AG09319 (cell line): Measurements from ENCODE around the gene FAM228B.
"Not testable (repeated sequence)": the region's sequence is repeated elsewhere in the genome, so short reads cannot be mapped to it uniquely, and the experiment has no call there.

ENCODE experiments used
- DNase-seq: peaks from one replicate; pipeline ENCODE4 v3.0.0-alpha.2; 2010; ENCODE audit warnings: low read depth; ENCODE audit errors: extremely low read depth
- TF ChIP-seq, protein P1 (sequence below): IDR thresholded peaks from 2 replicates; pipeline ENCODE4 v1.5.1; 2011; ENCODE audit warnings: low read depth, mild to moderate bottlenecking, inconsistent platforms, low read length, moderate library complexity

The FAM228B gene

DNA sequence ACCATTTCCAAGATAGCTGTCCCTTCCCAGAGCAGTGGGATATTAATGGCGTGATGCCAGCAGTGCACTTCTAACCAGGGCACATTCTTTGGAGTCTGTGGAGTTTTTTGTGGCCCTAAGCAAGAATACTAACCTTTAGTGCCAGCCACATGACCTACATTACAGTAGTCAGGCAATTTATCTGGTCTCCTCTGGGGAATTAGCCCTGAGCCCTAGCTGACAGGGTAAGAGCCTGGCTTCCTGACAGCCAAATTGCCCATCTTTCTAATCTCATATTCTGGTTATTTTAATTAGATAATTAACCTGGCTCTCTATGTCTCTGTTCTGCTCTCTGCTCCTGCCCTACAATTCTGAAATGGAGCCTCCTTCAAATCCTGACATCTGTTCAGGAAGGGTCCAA is 5.4 kb upstream of the FAM228B start:
- no peak for DNase-seq
- TF ChIP-seq, protein P1, sequence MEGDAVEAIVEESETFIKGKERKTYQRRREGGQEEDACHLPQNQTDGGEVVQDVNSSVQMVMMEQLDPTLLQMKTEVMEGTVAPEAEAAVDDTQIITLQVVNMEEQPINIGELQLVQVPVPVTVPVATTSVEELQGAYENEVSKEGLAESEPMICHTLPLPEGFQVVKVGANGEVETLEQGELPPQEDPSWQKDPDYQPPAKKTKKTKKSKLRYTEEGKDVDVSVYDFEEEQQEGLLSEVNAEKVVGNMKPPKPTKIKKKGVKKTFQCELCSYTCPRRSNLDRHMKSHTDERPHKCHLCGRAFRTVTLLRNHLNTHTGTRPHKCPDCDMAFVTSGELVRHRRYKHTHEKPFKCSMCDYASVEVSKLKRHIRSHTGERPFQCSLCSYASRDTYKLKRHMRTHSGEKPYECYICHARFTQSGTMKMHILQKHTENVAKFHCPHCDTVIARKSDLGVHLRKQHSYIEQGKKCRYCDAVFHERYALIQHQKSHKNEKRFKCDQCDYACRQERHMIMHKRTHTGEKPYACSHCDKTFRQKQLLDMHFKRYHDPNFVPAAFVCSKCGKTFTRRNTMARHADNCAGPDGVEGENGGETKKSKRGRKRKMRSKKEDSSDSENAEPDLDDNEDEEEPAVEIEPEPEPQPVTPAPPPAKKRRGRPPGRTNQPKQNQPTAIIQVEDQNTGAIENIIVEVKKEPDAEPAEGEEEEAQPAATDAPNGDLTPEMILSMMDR = no peak

DNA sequence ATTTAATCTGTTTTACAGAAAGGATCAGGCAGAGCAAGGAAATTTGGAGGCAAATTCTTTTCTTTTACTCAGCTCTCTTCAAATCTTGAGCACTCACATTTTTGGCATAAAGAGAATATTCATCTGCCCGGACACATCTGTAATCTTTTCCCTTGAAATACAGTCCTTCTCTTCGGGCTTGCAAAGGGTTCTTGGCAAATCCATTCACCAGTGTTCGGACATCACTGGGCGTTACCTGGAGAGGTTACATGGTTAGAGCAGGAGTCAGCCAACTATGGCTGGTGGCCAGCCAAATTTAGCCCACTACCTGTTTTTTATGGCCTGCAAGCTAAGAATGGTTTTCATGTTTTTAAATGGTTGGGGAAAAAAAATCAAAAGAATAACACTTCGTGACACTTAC is 2.2 kb upstream of the FAM228B start:
- TF ChIP-seq, protein P1 = no peak
- DNase-seq = no peak

DNA sequence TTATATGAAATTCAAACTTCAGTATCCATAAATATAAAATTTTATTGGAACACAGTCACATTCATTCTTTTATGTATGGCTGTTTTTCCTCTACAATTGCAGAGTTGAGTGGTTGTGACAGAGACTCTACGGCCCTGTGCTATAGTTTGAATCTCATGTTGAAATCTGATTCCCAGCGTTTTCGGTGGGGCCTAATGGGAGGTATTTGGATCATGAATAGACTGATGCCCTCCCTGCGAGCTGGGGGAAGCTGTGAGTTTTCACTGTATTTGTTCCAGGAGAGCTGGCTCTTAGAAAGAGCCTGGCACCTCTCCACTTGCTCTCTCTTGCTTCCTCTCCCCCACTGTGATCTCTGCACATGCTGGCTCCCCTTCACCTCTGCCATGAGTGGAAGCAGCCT is 1.8 kb upstream of the FAM228B start:
- TF ChIP-seq, protein P1 = no peak
- no peak for DNase-seq

DNA sequence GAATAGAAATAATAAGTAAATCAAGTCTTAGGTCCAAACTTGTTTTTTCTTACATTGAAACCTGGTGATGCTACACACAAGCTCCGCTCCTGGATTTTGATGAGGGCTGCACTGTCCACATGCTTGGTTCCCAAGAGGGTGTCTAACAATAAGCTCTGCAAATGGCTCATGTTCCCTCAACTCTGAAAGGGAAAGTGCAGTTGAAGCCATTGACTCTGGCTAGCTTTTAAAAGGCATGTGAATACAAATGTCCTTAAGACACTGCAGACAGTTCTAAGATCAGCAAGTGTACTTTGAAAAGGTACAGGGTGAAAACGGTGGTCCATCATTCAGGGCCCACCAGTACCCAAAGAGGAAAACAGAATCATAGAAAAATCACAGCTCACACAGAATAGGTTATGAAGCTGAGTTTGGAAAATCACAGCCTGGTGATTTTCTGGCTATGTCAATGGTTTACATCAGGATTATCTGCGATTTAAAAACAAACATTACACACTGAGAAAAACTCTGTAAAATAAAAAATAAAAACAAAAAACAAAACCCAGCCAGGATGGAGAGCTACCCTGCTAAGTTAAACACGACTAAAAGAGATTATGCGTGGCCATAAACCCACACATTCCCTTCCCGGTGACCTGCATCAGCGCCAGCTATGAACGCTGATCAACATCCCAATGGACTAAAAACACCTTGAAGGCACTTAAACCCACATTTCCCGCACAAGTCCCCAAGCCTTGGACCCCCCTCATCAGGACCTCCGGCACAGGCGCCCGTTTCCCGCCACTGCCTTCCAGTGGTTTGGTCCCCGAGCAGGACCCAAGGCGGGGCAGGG is 689 bp upstream of the FAM228B start:
- TF ChIP-seq, protein P1 = no peak
- DNase-seq = no peak

DNA sequence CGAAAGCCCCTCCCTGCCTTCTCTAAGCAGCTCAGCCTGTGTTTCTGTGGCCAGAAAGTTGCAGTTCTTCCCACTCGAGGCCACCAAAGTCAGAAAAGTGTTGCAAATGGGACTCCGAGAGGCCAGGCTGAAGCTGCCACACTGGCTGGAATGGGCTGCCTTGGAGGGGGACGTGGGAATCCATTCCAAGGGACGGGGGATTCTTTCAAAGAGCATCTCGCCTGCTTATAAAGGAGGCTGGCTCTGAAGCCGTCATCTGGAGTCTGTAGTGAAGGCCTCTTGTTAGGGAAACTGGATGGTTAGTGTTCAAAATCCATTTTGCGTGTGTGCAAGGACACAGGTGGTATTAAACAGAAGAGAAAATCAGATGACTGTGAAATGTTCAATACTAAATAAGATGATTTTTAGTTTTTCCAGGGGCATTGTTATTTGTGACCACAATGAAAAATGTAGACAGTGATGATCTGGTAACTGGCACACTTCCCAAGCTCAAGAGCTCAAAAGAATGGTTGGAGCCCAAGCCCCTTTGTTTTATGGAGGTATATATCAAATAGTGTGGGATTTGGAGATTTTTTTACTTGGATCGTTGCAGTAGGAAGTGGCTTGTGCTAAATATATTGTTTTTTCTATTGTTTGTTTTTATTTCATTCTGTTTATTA is 782 bp downstream of the FAM228B start:
- TF ChIP-seq, protein P1 = no peak
- no peak for DNase-seq

DNA sequence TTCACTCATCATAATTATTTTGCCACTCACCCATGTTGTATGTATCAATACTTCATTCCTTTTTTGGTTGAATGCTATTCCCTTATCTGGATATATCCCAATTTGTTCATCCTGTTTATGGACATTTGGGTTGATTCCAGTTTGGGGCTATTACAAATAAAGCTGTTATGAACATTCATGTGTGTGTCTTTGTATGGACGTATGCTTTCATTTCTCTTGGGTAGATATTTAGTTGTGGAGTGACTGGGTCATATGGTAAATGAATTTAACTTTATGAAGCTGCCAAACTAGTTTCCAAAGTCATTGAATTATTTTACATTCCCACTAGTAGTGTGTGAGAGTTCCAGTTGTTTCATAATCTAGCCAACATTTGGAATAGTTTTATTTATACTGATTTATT is 2.7 kb downstream of the FAM228B start:
- TF ChIP-seq, protein P1 = no peak
- no peak for DNase-seq

DNA sequence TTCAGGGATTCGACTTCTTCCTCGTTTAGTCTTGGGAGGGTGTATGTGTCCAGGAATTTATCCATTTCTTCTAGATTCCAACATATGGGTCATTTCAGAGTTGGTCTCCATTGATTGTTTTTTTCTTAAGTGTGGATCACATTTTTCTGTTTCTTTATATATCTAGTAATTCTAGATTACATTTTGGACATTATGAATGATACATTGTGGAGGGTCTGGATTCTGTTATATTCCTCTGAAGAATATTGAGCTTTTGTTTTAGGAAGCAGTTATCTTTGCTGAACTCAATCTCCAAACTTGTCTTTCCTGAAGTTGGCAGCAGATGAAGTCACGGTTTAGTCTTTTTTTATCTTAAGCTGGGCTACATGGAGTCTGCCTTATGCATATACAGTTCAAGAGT is 9.3 kb downstream of the FAM228B start:
- TF ChIP-seq, protein P1 = no peak
- no peak for DNase-seq

DNA sequence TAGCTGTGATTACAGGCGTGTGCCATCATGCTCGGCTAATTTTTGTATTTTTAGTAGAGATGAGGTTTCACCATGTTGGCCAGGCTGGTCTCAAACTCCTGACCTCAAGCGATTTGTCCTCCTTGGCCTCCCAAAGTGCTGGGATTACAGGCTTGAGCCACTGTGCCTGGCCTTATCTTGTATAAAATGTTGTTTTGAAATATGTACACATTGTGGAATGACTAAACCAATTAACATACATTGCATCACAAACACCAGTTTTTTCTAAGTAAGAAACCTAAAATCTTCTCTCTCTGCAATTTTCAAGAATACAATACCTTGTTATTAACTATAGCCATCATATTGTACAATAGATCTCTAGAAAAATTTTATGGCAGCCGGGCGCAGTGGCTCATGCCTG is 17.0 kb downstream of the FAM228B start:
- not testable (repeated sequence) for DNase-seq
